Measurements from ENCODE around the gene LCLAT1. TPM values are rescaled to one million over a fixed set of nuclear protein-coding genes. Genes with fewer than 3 reads are reported as not detected.

The LCLAT1 gene
- 10 to 100 TPM; 18.8 to 28.2 TPM for total RNA-seq

- H3K9me3 ChIP-seq: no peaks in the 10 kb centered on the region
- TF ChIP-seq POLR2AphosphoS5 (IDR thresholded peaks at IDR 0.05): peak; percentile 67
- no peak for TF ChIP-seq CTCF (IDR thresholded peaks at IDR 0.05)
- peak; percentile 73 for DNase-seq (ENCODE audit: low spot score)
- H3K4me1 ChIP-seq (replicated peaks): no peaks in the 10 kb centered on the region
- 4% methylated on average over 49 of the region's 83 CpGs for WGBS
- H3K36me3 ChIP-seq: no peaks in the 10 kb centered on the region
- intact Hi-C loops (cut with DNase I): loop anchor here (10.0 kb wide), 2 partner anchors 257 to 283 kb away; no protein-coding TSS in a partner anchor
- peak within 1 kb of the TSS; percentile 67 to 69 for H3K27ac ChIP-seq
- peak within 1 kb of the TSS; percentile 87 for H3K4me3 ChIP-seq
- H3K27me3 ChIP-seq (replicated peaks; ENCODE audit: insufficient read depth): no peaks in the 10 kb centered on the region
Measured at GRCh38 chr2:30447149-30448045, at the start of gene LCLAT1. Gene LCLAT1, plus strand, starts transcription at chr2:30447246. Its CDS starts 78,345 bp downstream, at chr2:30525591.

DNA sequence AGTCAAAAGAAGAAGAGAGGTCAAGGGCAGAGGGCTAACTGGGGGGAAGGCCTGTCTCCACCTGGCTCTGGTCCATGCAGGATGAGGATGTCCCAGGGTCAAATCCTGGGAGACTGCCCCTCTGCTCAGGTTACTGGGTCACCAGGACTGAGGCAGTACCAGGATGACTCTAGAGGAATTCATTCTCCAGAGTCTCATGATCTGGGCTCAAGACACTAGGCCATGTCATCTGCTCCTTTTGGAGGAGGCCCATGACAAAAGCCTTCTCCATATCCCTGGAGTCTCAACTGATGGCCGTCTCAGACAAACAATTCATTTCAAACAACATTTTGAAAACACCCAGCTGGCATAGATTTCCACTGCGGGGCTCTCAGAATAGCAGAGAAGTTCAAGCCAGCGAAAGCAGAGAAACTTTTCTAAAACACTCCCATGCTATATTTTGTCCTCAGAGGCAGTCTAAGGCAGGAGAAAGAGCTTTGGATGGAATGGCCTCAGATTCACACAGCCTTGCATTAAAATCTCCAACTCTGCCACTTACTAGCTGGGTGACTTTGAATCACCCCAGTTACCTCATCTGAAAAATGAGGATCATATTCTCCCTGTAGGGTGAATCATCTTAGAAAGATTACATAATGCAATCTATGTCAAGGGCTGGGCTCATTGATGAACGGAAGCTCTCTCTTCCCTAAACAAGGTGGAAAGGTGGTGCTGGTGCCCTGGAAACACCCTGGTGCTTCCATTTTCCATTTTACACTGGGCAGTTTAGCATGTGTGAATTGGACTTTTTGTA is 48.8 kb upstream of the LCLAT1 start:
- TF ChIP-seq CTCF (IDR thresholded peaks at IDR 0.05) (no peak), POLR2A (IDR thresholded peaks at IDR 0.05) (no peak)
- Histone ChIP-seq H3K9me3 (no peaks in the 10 kb centered on the region), H3K27me3 (replicated peaks; ENCODE audit: insufficient read depth) (no peaks in the 10 kb centered on the region), H3K4me3 (no peak overlapping the region), H3K27ac (no peak overlapping the region), H3K4me1 (replicated peaks) (peaks cover 4% of the 10 kb centered on the region), H3K36me3 (no peaks in the 10 kb centered on the region)
- 87% methylated on average over 4 of the region's 4 CpGs for WGBS
- intact Hi-C loops (cut with DNase I): no loop called here
- DNase-seq (ENCODE audit: low spot score): no peak

GRCh38 chr2:30400151-30400954 is 46.7 kb upstream of the LCLAT1 start:
- DNase-seq (ENCODE audit: low spot score): no peak
- H3K36me3 ChIP-seq: no peaks in the 10 kb centered on the region
- H3K4me1 ChIP-seq (replicated peaks): peaks cover 5% of the 10 kb centered on the region
- no peak for TF ChIP-seq CTCF (IDR thresholded peaks at IDR 0.05)
- TF ChIP-seq POLR2AphosphoS5 (IDR thresholded peaks at IDR 0.05): no peak
- TF ChIP-seq POLR2A (IDR thresholded peaks at IDR 0.05): no peak
- no peak overlapping the region for H3K4me3 ChIP-seq
- no peak overlapping the region for H3K27ac ChIP-seq
- 93% methylated on average over 11 of the region's 11 CpGs for WGBS
- no peaks in the 10 kb centered on the region for H3K9me3 ChIP-seq
- H3K27me3 ChIP-seq (replicated peaks; ENCODE audit: insufficient read depth): no peaks in the 10 kb centered on the region
- intact Hi-C loops (cut with DNase I): loop anchor here (5.0 kb wide), 1 partner anchor 38 kb away; no protein-coding TSS in a partner anchor

DNA sequence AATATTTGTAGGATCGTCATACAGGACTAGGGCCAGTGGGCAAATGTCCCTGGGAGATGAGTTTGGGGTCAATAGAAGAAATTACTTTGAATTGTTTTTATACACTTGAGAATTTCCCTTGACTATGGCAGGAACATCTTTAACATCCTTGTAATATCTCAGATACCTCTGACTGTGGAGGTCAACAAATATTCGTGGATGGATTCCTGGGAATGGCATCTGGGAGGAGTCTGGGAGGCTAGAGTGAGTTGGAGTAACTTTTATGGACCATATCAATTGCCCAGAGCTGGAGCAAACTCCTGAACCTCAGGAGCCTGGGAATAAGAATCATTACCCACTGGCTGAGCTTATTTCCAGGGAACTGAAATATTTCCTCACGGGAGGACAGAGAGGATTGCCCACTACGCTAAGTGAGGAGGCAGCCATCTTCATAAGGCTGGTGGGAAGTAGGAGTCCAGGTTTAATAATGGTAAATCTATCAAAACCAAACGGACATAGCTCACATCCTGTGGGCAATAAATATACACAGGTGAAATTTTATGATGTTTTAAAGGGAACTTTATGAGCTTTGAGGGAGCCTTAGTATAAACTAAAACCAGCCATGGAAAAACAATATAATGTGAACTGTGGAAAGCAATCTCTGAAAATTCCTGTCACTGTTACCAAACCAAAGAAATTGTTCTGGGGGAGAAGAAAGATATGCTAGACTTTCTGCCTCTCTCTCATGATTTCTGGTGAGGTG is 44.4 kb upstream of the LCLAT1 start:
- Histone ChIP-seq H3K4me3 (no peak overlapping the region), H3K36me3 (no peaks in the 10 kb centered on the region), H3K9me3 (no peaks in the 10 kb centered on the region), H3K27ac (no peak overlapping the region), H3K27me3 (replicated peaks; ENCODE audit: insufficient read depth) (no peaks in the 10 kb centered on the region), H3K4me1 (replicated peaks) (peaks cover 5% of the 10 kb centered on the region)
- WGBS: 52% methylated on average over 5 of the region's 5 CpGs
- TF ChIP-seq POLR2A (IDR thresholded peaks at IDR 0.05) (no peak), CTCF (IDR thresholded peaks at IDR 0.05) (no peak), POLR2AphosphoS5 (IDR thresholded peaks at IDR 0.05) (peak; percentile 40)
- intact Hi-C loops (cut with DNase I): loop anchor here (5.0 kb wide), 1 partner anchor 40 kb away; no protein-coding TSS in a partner anchor
- no peak for DNase-seq (ENCODE audit: low spot score)

Data from prostate gland (tissue), 2 donors.